ENCODE results near the gene MTMR1.

The MTMR1 gene

DNA sequence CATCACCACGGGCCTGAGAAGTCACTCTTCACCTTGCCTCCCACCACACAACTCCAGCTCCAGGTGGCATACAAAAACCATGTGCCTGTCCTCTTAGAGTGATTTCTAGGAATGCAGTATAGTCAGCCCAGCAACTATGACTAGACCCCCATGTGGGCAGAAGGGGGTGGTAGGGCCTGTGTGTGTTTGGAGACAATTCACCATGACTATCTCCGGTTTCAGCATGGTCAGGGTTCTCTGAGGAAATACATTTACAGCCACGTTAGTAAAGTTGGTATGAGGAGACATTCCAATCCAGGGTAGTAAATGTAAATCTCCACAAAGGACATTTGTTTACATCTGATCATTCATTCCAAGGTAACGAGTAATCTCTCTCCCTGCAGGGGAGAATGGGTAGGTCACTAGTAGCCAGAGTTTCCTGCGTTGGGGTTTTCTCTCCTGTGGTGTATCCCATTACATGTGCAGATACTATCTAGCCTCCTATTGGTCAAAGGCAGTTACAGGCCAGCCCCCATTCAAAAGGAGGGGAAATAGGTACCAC is 4.2 kb upstream of the MTMR1 start:
- peak; percentile 92 for ATAC-seq
- TF ChIP-seq ZNF565 (CRISPR knock-in tag; conservative IDR thresholded peaks at IDR 0.05; ENCODE audit: low read depth) (no peak), ZNF70 (CRISPR knock-in tag; IDR thresholded peaks at IDR 0.05) (no peak), TCF4 (CRISPR knock-in tag; IDR thresholded peaks at IDR 0.05; ENCODE audit: borderline replicate concordance) (no peak), TOX (CRISPR knock-in tag; IDR thresholded peaks at IDR 0.05; ENCODE audit: borderline replicate concordance) (no peak), ARNTL (CRISPR knock-in tag; IDR thresholded peaks at IDR 0.05; ENCODE audit: borderline replicate concordance, low read depth) (no peak), PPARA (CRISPR knock-in tag; IDR thresholded peaks at IDR 0.05; ENCODE audit: borderline replicate concordance) (no peak), ZC3H10 (CRISPR knock-in tag; IDR thresholded peaks at IDR 0.05) (no peak), POU6F1 (CRISPR knock-in tag; IDR thresholded peaks at IDR 0.05; ENCODE audit: borderline replicate concordance, low read depth) (no peak), ESRRG (CRISPR knock-in tag; IDR thresholded peaks at IDR 0.05) (no peak), ISL1 (CRISPR knock-in tag; IDR thresholded peaks at IDR 0.05) (no peak), BACH2 (CRISPR knock-in tag; IDR thresholded peaks at IDR 0.05; ENCODE audit: borderline replicate concordance) (no peak), OSR1 (CRISPR knock-in tag; IDR thresholded peaks at IDR 0.05) (no peak), ZNF8 (CRISPR knock-in tag; IDR thresholded peaks at IDR 0.05) (no peak), GLIS3 (CRISPR knock-in tag; IDR thresholded peaks at IDR 0.05) (no peak), ZFP30 (CRISPR knock-in tag; IDR thresholded peaks at IDR 0.05) (no peak), CSRNP3 (CRISPR knock-in tag; IDR thresholded peaks at IDR 0.05) (no peak), CREB5 (CRISPR knock-in tag; IDR thresholded peaks at IDR 0.05; ENCODE audit: low read depth) (no peak), SNAI2 (CRISPR knock-in tag; IDR thresholded peaks at IDR 0.05) (no peak), ZFP3 (CRISPR knock-in tag; IDR thresholded peaks at IDR 0.05) (no peak)

GRCh38 chrX:150690126-150690525 is 3.1 kb upstream of the MTMR1 start:
- TF ChIP-seq GLIS3 (CRISPR knock-in tag; IDR thresholded peaks at IDR 0.05) (no peak), TSHZ2 (CRISPR knock-in tag; IDR thresholded peaks at IDR 0.05) (no peak), ARNTL (CRISPR knock-in tag; IDR thresholded peaks at IDR 0.05; ENCODE audit: borderline replicate concordance, low read depth) (no peak), POU6F1 (CRISPR knock-in tag; IDR thresholded peaks at IDR 0.05; ENCODE audit: borderline replicate concordance, low read depth) (no peak), SNAI2 (CRISPR knock-in tag; IDR thresholded peaks at IDR 0.05) (no peak), ZC3H10 (CRISPR knock-in tag; IDR thresholded peaks at IDR 0.05) (no peak), TCF4 (CRISPR knock-in tag; IDR thresholded peaks at IDR 0.05; ENCODE audit: borderline replicate concordance) (no peak), RARB (CRISPR knock-in tag; IDR thresholded peaks at IDR 0.05) (no peak), ZFP3 (CRISPR knock-in tag; IDR thresholded peaks at IDR 0.05) (no peak), ZNF70 (CRISPR knock-in tag; IDR thresholded peaks at IDR 0.05) (no peak), ISL1 (CRISPR knock-in tag; IDR thresholded peaks at IDR 0.05) (no peak), CSDC2 (CRISPR knock-in tag; IDR thresholded peaks at IDR 0.05) (no peak), ZNF565 (CRISPR knock-in tag; conservative IDR thresholded peaks at IDR 0.05; ENCODE audit: low read depth) (no peak), PATZ1 (CRISPR knock-in tag; IDR thresholded peaks at IDR 0.05; ENCODE audit: borderline replicate concordance) (no peak), CSRNP3 (CRISPR knock-in tag; IDR thresholded peaks at IDR 0.05) (no peak), ZNF8 (CRISPR knock-in tag; IDR thresholded peaks at IDR 0.05) (no peak)
- ATAC-seq = peak; percentile 13; the same call in 2 of the 3 replicates
